HepG2 (cell line): Measurements from ENCODE around the gene CD86. TPM values are rescaled to one million over a fixed set of nuclear protein-coding genes. Genes with fewer than 3 reads are reported as not detected.

Experiments used
- ATAC-seq: fragments of 200-7000 bp; cut with Tn5 transposase; 3 replicates; pipeline ENCODE4 v1.9.1; 2020; ENCODE audit warnings: mild to moderate bottlenecking, moderate library complexity
- BruUV-seq: library from RNA; stranded (reverse); fragments of 400-500 nt; replicated peaks from 2 replicates; lab custom pipeline; 2021; lab: Mats Ljungman, UMichigan
- CTCF ChIA-PET: fragments of 300-600 bp; formaldehyde crosslinking; extraction: SDS; loops from one replicate; lab custom pipeline; 2021; ENCODE audit warnings: low total read pairs, inconsistent platforms, low intra/inter-chr PET ratio; lab: Yijun Ruan, JAX
- POLR2A ChIA-PET: fragments of 350-600 bp; sonication (Branson Sonifier 250); formaldehyde crosslinking; loops from one replicate; lab custom pipeline; 2020; ENCODE audit warnings: antibody characterized with exemption, inconsistent platforms; lab: Yijun Ruan, JAX
- DNase-seq: peaks from one replicate; pipeline ENCODE4 v3.0.0-alpha.2; 2015; ENCODE audit warnings: low spot score
- FAIRE-seq: peaks from 3 replicates; lab custom pipeline; 2011; peaks lifted over from hg19 to GRCh38; lab: Jason Lieb, UNC
- H2AFZ ChIP-seq: one replicate; pipeline ENCODE4 v1.6.1; 2011; ENCODE audit warnings: low read length, inconsistent platforms
- H3K27ac ChIP-seq: fragments of 300-600 bp; 3 replicates; pipeline ENCODE4 v1.8.0; 2011; ENCODE audit warnings: mixed run types, mild to moderate bottlenecking, mixed read lengths, low read length, inconsistent platforms; ENCODE audit not compliant: insufficient read depth; ENCODE audit errors: extremely low read length
- H3K27me3 ChIP-seq, 2 experiments: fragments of 200-600 bp in 1 of 2; 2 replicates in 1 of 2; 3 replicates in 1 of 2; pipeline versions ENCODE4 v1.6.0 to v1.8.0; 2011; ENCODE audit warnings: low read length in 2 of 2, mild to moderate bottlenecking in 2 of 2, moderate library complexity in 2 of 2, inconsistent platforms in 1 of 2; ENCODE audit not compliant: insufficient read depth in 2 of 2, control insufficient read depth in 1 of 2
- H3K36me3 ChIP-seq, 2 experiments: fragments of 200-600 bp in 1 of 2; replicated peaks in 1 of 2; 2 replicates in 1 of 2; 3 replicates in 1 of 2; pipeline versions ENCODE4 v1.5.1 to v1.8.0; 2011; ENCODE audit warnings: low read length in 2 of 2, inconsistent platforms in 1 of 2; ENCODE audit not compliant: insufficient read depth in 2 of 2, control insufficient read depth in 1 of 2
- H3K4me1 ChIP-seq: 2 replicates; pipeline ENCODE4 v1.5.1; 2012; ENCODE audit warnings: low read length, inconsistent platforms; ENCODE audit not compliant: insufficient read depth
- H3K4me2 ChIP-seq: 2 replicates; pipeline ENCODE4 v1.6.0; 2011; ENCODE audit warnings: low read depth, low read length, inconsistent platforms
- H3K4me3 ChIP-seq, 3 experiments: fragments of 200-600 bp in 1 of 3; sonication (generic), shearing (Covaris generic) in 1 of 3; replicated peaks in 1 of 3; 2 replicates each; pipeline ENCODE4 v1.5.1; 2011 to 2016; ENCODE audit warnings: low read length in 3 of 3, inconsistent platforms in 2 of 3, low read depth in 2 of 3, mild to moderate bottlenecking in 2 of 3, control low read depth in 1 of 3, mixed read lengths in 1 of 3; ENCODE audit not compliant: insufficient read depth in 1 of 3
- H3K79me2 ChIP-seq: one replicate; pipeline ENCODE4 v1.6.1; 2011; ENCODE audit warnings: low read length, inconsistent platforms; ENCODE audit not compliant: insufficient read depth
- H3K9ac ChIP-seq: 2 replicates; pipeline ENCODE4 v1.6.0; 2011; ENCODE audit warnings: mild to moderate bottlenecking, low read depth, low read length, inconsistent platforms; ENCODE audit not compliant: insufficient read depth
- H3K9me3 ChIP-seq: 2 replicates; pipeline ENCODE4 v1.5.1; 2012; ENCODE audit warnings: mild to moderate bottlenecking, low read length
- H4K20me1 ChIP-seq: 2 replicates; pipeline ENCODE4 v1.6.0; 2011; ENCODE audit warnings: inconsistent platforms, mild to moderate bottlenecking, low read length, moderate library complexity; ENCODE audit not compliant: insufficient read depth
- CCAR2 ChIP-seq: fragments of 200-400 bp; formaldehyde crosslinking; optimal IDR thresholded peaks from 2 replicates; pipeline ENCODE3; 2018; ENCODE audit warnings: low read depth, mild to moderate bottlenecking, low read length, moderate library complexity
- HIC2 ChIP-seq: sonication (generic); formaldehyde crosslinking; IDR thresholded peaks from 2 replicates; pipeline ENCODE4 v1.9.0; 2022; ENCODE audit warnings: low read depth, missing genetic modification reagents
- MEF2D ChIP-seq: sonication (generic); formaldehyde crosslinking; IDR thresholded peaks from 2 replicates; pipeline ENCODE4 v1.5.1; 2020; ENCODE audit warnings: mild to moderate bottlenecking, missing genetic modification reagents
- MIXL1 ChIP-seq: IDR thresholded peaks from 2 replicates; pipeline ENCODE4 v1.6.1; 2016
- MTA1 ChIP-seq: sonication (generic); formaldehyde crosslinking; IDR thresholded peaks from 2 replicates; pipeline ENCODE4 v1.4.0; 2020; ENCODE audit warnings: missing genetic modification reagents, mild to moderate bottlenecking, borderline replicate concordance
- PRDM4 ChIP-seq: sonication (generic); formaldehyde crosslinking; IDR thresholded peaks from 2 replicates; pipeline ENCODE4 v1.9.0; 2021; ENCODE audit warnings: missing genetic modification reagents, borderline replicate concordance
- RNF2 ChIP-seq: fragments of 450-650 bp; conservative IDR thresholded peaks from 2 replicates; pipeline ENCODE4 v1.6.1; 2016; ENCODE audit warnings: low read depth
- SALL2 ChIP-seq: sonication (generic); formaldehyde crosslinking; IDR thresholded peaks from 2 replicates; pipeline ENCODE4 v1.8.1; 2023; ENCODE audit warnings: mild to moderate bottlenecking, missing genetic modification reagents, inconsistent platforms
- SIX1 ChIP-seq: sonication (generic); formaldehyde crosslinking; IDR thresholded peaks from 2 replicates; pipeline ENCODE4 v1.4.0; 2020; ENCODE audit warnings: missing genetic modification reagents, borderline replicate concordance
- TEAD3 ChIP-seq: optimal IDR thresholded peaks from 2 replicates; pipeline ENCODE3; 2016; ENCODE audit warnings: borderline replicate concordance
- ZFP41 ChIP-seq: sonication (generic); formaldehyde crosslinking; IDR thresholded peaks from 2 replicates; pipeline ENCODE4 v1.4.0; 2020; ENCODE audit warnings: mild to moderate bottlenecking, missing genetic modification reagents, borderline replicate concordance
- ZFYVE20 ChIP-seq: sonication (generic); formaldehyde crosslinking; IDR thresholded peaks from 2 replicates; pipeline ENCODE4 v1.8.0; 2023; ENCODE audit warnings: low read depth, mild to moderate bottlenecking, moderate library complexity, missing genetic modification reagents, borderline replicate concordance
- ZNF205 ChIP-seq: IDR thresholded peaks from 2 replicates; pipeline ENCODE4 v1.6.1; 2018; ENCODE audit warnings: missing biosample characterization, missing genetic modification reagents
- ZNF577 ChIP-seq: sonication (generic); formaldehyde crosslinking; IDR thresholded peaks from 2 replicates; pipeline ENCODE4 v1.4.0; 2020; ENCODE audit warnings: mild to moderate bottlenecking, low read depth, missing genetic modification reagents, borderline replicate concordance
- ZNF609 ChIP-seq: sonication (generic); formaldehyde crosslinking; IDR thresholded peaks from 2 replicates; pipeline ENCODE4 v1.4.0; 2020; ENCODE audit warnings: mild to moderate bottlenecking, missing genetic modification reagents, borderline replicate concordance
- ZSCAN25 ChIP-seq: sonication (generic); formaldehyde crosslinking; IDR thresholded peaks from 2 replicates; pipeline ENCODE4 v1.8.0; 2022; ENCODE audit warnings: mild to moderate bottlenecking, missing genetic modification reagents
- WGBS: methylation state at CpG from one replicate; pipeline ENCODE4 v1.1.6; 2017; ENCODE audit warnings: low lambda C conversion rate; 5-methylcytosine and 5-hydroxymethylcytosine counted together
- in situ Hi-C: cut with HindIII; loops from 2 replicates; pipeline ENCODE4 v1.10.0; 2017; ENCODE audit warnings: low pct_unique_long_range_greater_than_20kb; ENCODE audit not compliant: extremely low pct_ligation_motif_present
- intact Hi-C: fragments of 100-400 bp; cut with micrococcal nuclease; formaldehyde crosslinking; loops from one replicate; pipeline ENCODE4 v1.10.0; 2022; ENCODE audit not compliant: unreplicated experiment
- polyA plus RNA-seq, 8 experiments: library from polyadenylated mRNA; depleted of rRNA in 3 of 8; stranded (reverse) in 7 of 8; unstranded in 1 of 8; fragments of >200 nt; fragmentation: Illumina TruSeq in 4 of 8; extraction: Trizol in 4 of 8; gene quantifications; 2 replicates each; pipeline versions ENCODE4 v1.2.1 to v1.2.3, GENCODE V29; 2011 to 2016; ENCODE audit warnings: low read depth in 4 of 8, missing spikeins in 1 of 8, mixed read lengths in 1 of 8; ENCODE audit not compliant: insufficient read depth in 1 of 8
- total RNA-seq, 5 experiments: library from RNA; depleted of rRNA; stranded (reverse); fragments of >200 nt; fragmentation: Illumina TruSeq; extraction: Trizol; gene quantifications; 2 replicates each; pipeline ENCODE4 v1.2.3, GENCODE V29; 2016; ENCODE audit warnings: low read depth in 1 of 5

Gene CD86
- total and polyA plus RNA-seq, 2 of the 13 experiments (the other 11 are each of a cell fraction or from before 2014, with no cell fraction given): not detected

- CTCF ChIA-PET: no interaction called here
- DNase-seq (no peak), ATAC-seq (no peak), FAIRE-seq (no peak)
- BruUV-seq: no TSS peak
- in situ Hi-C loops: no loop called here
- Histone ChIP-seq H3K9me3 (no peaks in the 10 kb centered on the region), H3K4me2 (no peak overlapping the region), H3K4me3 (no peak overlapping the region), H3K9ac (no peak overlapping the region), H3K36me3 (no peaks in the 10 kb centered on the region), H3K27me3 (peaks cover 0 to 8% of the 10 kb centered on the region in 2 experiments; a peak in 2 of 5 replicates), H3K4me1 (no peaks in the 10 kb centered on the region), H3K79me2 (no peaks in the 10 kb centered on the region), H4K20me1 (no peaks in the 10 kb centered on the region), H3K27ac (no peak overlapping the region), H2AFZ (no peak overlapping the region)
- intact Hi-C loops: no loop called here
- 30% methylated on average over 2 of the region's 2 CpGs for WGBS
- POLR2A ChIA-PET: no interaction called here
- no peak for TF ChIP-seq MIXL1 (CRISPR knock-in tag)
- TF ChIP-seq ZFP41 (CRISPR knock-in tag): no peak
- TF ChIP-seq MEF2D (CRISPR knock-in tag): no peak
- no peak for TF ChIP-seq SIX1 (CRISPR knock-in tag)
- no peak for TF ChIP-seq MTA1
- TF ChIP-seq HIC2 (CRISPR knock-in tag): no peak
- no peak for TF ChIP-seq CCAR2
- no peak for TF ChIP-seq PRDM4 (CRISPR knock-in tag)
- TF ChIP-seq RNF2: no peak
- no peak for TF ChIP-seq ZNF609 (CRISPR knock-in tag)
- no peak for TF ChIP-seq TEAD3 (CRISPR knock-in tag)
- no peak for TF ChIP-seq ZNF205 (CRISPR knock-in tag)
- no peak for TF ChIP-seq ZNF577 (CRISPR knock-in tag)
- no peak for TF ChIP-seq ZFYVE20
- TF ChIP-seq SALL2 (CRISPR knock-in tag): no peak
- TF ChIP-seq ZSCAN25 (CRISPR knock-in tag): no peak
These were observed 44.7 kb upstream of the CD86 start for GRCh38 chr3:122010506-122010905.
